GM21390 (cell line): ENCODE results near the gene TM4SF4.
A peak's percentile ranks its signal among the peaks of the same experiment; 100 is the strongest.

ENCODE experiments used
- ATAC-seq: cut with Tn5 transposase; IDR thresholded peaks from one replicate; pipeline ENCODE4 v1.9.1; 2021; ENCODE audit not compliant: unreplicated experiment

Gene TM4SF4

GRCh38 chr3:149510480-149510879 is 36.0 kb downstream of the TM4SF4 start:
- no peak for ATAC-seq

- no peak for ATAC-seq
Measured at GRCh38 chr3:149511040-149511626, 36.6 kb downstream of the TM4SF4 start.

- peak; percentile 85 for ATAC-seq
Measured at GRCh38 chr3:149512073-149512782, 37.7 kb downstream of the TM4SF4 start.

- no peak for ATAC-seq
Measured at GRCh38 chr3:149514471-149514870, 40.0 kb downstream of the TM4SF4 start.

- ATAC-seq, result no peak
Measured at GRCh38 chr3:149515249-149515648, 40.8 kb downstream of the TM4SF4 start.

- ATAC-seq, result no peak
Measured at GRCh38 chr3:149516920-149517319, 42.4 kb downstream of the TM4SF4 start.

GRCh38 chr3:149519912-149520311 is 45.4 kb downstream of the TM4SF4 start:
- ATAC-seq, result no peak

- no peak for ATAC-seq
Measured at GRCh38 chr3:149523512-149524299, 49.2 kb downstream of the TM4SF4 start.

- ATAC-seq, result no peak
Measured at GRCh38 chr3:149527531-149528339, 53.2 kb downstream of the TM4SF4 start.

- ATAC-seq, result no peak
Measured at GRCh38 chr3:149528340-149528650, 53.8 kb downstream of the TM4SF4 start.

GRCh38 chr3:149529099-149529498 is 54.6 kb downstream of the TM4SF4 start:
- ATAC-seq, result no peak

GRCh38 chr3:149532489-149533180 is 58.1 kb downstream of the TM4SF4 start:
- peak; percentile 57 for ATAC-seq

- no peak for ATAC-seq
Measured at GRCh38 chr3:149534082-149534481, 59.6 kb downstream of the TM4SF4 start.

- no peak for ATAC-seq
Measured at GRCh38 chr3:149534671-149535332, 60.3 kb downstream of the TM4SF4 start.

- ATAC-seq, result no peak
Measured at GRCh38 chr3:149535333-149535685, 60.8 kb downstream of the TM4SF4 start.

- ATAC-seq, result no peak
Measured at GRCh38 chr3:149536429-149536828, 61.9 kb downstream of the TM4SF4 start.

- no peak for ATAC-seq
Measured at GRCh38 chr3:149538371-149538770, 63.9 kb downstream of the TM4SF4 start.

GRCh38 chr3:149541091-149541491 is 66.6 kb downstream of the TM4SF4 start:
- no peak for ATAC-seq

- ATAC-seq, result no peak
Measured at GRCh38 chr3:149542375-149543312, 68.1 kb downstream of the TM4SF4 start.
